Mucosa of gallbladder (tissue), 1 donor: ENCODE data around the gene PREX1. TPM values are rescaled to one million over a fixed set of nuclear protein-coding genes. Genes with fewer than 3 reads are reported as not detected.

ENCODE experiments used
- DNase-seq: peaks from one replicate; pipeline ENCODE4 v3.0.0-alpha.2; 2020; ENCODE audit warnings: low spot score
- total RNA-seq: library from RNA; stranded (reverse); gene quantifications from one replicate; pipeline ENCODE4 v1.2.1, GENCODE V29; 2021
- donor health status: DM: no; HTN: no; CAD: no.

PREX1 gene
- total RNA-seq, 1 donor from 2014 or later, result 29.8 TPM

- no peak for DNase-seq
Observed at GRCh38 chr20:48719598-48720255, 108.1 kb downstream of the PREX1 start.

GRCh38 chr20:48718786-48719578 lies 108.8 kb downstream of the PREX1 start:
- no peak for DNase-seq

DNA sequence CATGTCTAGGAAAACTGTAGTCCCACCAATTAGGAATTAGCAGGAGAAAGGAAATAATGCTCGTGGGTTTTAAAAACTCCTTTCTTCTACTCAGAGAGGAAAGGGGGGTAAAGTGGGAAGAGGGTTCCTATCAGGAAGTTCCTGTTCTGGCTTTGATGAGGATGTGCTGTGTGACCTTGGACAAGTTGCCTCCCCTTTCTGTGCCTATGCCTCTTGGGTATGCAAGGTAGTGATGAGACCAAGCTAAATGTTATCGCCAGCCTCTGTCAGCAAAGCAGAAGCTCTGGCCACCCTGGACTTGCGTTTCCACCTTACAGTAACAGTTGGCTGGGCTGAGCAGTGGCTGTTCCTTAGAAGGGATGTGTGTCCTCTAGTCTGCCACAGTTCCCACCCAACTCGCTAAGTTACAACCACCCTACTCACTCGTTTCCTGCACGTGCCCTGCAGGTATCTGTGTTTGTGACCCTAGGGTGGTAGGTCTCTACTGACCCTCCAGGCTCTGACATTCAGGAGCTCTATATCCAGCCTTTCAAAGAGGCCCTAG lies 110.0 kb downstream of the PREX1 start:
- no peak for DNase-seq

GRCh38 chr20:48717095-48717672 lies 110.6 kb downstream of the PREX1 start:
- DNase-seq, result no peak

GRCh38 chr20:48716541-48716940 lies 111.3 kb downstream of the PREX1 start:
- DNase-seq, result no peak

DNA sequence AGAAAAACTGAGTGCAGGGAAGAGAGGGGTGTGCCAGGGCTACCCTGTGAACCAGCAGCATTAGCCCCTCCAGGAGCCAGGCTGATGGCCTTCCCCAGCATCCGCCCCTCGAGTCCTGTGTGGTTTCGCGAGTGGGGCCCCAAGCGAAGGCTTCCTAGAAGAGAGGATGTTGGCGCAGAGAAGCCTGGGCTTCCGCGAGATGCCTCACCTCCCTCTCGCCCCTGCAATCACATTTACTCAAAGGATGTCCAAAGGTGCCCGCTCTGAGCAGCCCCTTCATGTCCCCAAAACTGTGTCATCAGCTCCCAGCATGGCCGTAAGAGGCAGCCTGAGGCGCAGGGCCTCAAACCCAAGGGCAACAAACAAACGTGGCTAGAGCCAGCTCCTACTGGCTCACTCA lies 111.7 kb downstream of the PREX1 start:
- no peak for DNase-seq

DNA sequence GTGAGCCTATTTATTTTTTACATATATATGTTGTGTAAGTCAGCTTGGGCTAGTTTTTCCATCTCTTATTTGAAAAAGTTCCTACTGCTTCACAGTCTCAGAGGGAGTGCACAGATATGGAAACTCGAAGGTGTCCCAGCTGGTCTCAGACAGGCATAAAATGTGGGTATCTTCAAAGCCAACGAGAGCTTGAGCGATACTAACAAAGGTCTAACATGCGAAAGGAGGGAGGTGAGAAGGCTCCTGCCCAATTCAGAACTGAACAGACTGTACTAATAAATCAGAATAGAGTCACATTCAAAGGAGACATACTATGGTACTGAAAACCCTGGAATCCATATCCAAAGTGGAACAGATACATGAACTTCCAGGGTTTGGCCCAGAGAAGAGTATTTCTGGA lies 113.0 kb downstream of the PREX1 start:
- no peak for DNase-seq

DNA sequence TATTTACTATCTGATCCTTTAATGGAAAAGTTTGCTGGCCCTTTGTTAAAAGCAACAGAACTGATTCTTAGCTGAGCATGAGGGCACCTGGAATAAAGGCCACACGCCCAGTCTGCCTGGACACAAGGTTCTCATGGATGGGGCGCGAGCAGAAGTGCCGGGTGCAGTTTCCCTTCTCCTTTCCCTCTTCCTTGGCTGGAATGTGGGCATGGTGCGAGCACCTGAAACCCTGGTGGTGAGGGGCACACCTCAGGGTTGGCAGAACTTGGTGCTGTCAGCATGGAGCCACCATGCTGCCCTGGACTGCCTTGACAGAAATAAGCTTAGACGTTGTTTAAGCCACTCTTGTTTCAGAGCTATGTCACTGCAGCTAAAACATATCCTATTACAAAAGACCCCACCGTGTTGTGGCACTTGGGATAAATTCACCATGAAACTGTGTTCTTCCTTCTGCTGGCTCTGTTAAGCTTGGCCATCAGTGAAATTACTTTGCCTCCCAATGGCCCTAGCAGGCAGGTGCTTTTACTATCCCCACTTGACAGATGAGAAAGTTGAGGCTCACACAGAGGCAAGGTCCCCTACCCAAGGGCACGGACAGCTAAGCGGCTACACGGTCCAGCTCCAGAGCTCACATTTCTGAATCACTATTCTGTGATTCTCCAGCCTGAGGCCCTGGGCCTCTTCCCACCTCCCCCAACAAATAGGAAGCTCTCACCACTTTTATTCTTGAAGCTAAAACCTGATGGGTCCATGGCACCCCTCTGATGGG lies 115.9 kb downstream of the PREX1 start:
- no peak for DNase-seq

DNA sequence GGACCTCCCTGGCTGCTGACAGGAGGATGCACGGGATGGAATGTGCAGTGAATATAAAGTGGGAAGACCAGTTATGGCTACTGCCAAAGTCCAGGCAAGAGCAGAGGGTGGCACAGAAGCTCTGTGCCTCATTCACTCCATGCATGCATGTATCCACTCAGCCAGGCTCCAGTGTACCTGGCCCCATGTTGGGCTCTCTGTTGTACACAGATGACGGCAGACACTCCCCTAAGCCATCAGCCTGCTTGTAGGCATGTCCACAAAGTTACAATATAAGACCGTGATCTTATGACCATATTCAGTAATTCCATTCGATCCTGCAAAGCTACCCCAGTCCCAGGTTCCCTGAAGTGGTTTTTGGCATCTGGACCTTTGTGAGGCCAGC lies 116.8 kb downstream of the PREX1 start:
- DNase-seq, result no peak

- DNase-seq, result no peak
Observed at GRCh38 chr20:48710341-48711043, 117.3 kb downstream of the PREX1 start.

- DNase-seq, result no peak
Observed at GRCh38 chr20:48709744-48710143, 118.1 kb downstream of the PREX1 start.

DNA sequence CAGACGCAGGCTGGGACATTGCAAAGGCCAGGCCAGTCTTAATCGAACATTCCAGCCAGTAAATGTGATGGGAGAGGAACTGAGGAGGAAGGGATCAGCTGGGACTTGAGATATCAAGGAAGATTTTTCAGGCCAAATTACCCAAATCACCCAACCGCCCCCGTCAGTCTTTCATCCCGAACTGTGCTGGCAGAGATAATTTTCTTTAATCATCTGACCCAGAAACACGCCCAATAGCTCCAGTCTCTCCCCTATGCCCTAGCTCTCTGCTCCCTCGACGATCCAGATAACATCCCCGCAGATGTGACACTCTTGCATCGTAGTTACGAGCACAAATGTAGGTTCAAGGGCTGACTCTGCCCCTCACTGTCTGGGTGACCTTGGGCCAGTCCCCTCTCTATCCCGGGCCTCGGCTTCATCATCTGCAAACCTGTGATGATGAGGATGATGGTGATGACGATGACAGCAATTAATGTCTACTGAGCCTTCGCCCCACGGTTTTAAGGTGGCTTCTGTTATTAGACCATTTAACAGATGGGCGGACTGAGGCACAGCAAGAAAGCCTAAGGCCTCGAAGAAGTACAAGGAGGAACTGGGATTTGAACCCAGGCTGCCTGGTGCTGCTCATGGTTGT lies 118.6 kb downstream of the PREX1 start:
- DNase-seq, result no peak

DNA sequence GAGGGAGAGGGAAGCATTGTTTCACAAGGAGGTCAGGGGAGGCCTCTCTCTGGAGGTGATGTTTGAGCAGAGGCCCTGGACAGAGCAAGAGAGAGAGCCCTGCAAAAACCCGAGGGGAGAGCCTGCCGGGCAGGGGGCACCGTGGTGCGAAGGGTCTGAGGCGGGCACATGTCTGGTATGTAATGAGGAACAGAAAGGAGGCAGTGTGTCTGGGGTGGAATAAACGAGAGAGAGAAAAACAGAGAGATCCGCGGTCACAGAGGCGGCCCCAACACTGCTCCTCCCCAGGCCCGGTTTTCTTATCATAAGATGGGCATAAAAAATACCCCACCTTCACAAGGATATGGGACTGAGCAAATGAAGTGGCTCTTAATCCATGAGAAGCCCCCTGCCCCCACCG lies 119.2 kb downstream of the PREX1 start:
- DNase-seq, result no peak

DNA sequence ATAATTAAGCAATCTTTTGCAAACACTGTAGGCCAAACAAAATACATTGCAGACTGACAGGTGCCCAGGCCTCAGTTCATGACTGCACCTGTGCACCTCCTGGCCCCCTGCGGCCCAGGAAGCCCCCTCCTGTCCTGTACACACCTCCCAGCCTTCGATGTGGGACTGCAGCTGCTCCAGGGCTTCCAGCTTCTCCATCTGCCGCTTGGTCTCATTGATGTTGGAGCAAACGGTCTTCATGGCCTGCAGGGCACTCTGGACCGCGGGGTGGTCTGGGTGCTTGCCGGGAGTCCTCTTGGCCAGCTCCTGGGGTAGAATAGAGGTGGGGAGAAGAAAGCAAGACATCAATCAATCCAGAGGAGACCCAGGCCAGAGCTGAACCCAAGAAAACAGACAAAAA lies 119.7 kb downstream of the PREX1 start:
- no peak for DNase-seq

GRCh38 chr20:48706710-48707365 lies 121.0 kb downstream of the PREX1 start:
- no peak for DNase-seq

DNA sequence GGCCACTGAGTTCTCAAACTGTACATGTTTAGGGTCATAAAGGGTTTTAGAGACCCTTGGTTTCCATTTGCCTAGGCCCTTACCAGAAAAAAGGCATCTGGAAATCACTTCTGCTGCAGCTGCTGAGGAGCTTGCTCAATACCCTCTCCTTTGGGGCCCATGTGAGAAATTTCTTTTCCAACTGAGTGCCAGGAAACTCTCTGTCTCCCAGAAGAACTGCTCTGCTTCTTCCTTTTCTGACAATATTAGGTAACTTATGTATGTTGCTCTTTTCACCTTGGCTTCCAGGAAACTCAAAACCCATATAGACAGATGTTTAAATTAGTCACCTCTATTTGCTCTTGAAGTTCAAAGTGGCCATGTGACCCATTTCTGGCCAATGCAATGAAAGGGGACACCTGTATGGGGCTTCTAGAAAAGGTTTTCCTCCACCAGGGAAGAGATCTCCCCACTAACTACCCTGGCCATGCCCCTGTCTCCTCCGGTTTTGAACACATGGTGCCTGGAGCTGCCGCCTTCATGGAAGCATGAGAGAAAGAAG lies 121.6 kb downstream of the PREX1 start:
- no peak for DNase-seq

GRCh38 chr20:48705240-48706115 lies 122.3 kb downstream of the PREX1 start:
- DNase-seq, result no peak

DNA sequence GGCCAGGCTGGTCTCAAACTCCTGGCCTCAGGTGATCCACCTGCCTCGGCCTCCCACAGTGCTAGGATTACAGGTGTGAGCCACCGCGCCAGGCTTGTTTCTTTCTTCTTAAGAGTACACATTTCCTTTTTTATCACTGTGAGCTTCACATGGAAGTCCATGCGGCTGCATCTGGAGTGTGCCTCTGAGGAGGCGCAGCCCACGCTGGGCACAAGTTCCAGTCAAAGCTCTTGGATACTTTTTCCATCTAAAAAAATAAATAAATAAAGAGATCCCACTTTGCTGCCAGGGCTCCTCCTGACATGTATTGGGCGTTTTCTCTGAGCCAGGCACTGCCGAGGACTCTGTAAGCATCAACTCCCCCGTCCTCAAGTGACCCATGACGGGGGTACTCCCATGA lies 123.0 kb downstream of the PREX1 start:
- DNase-seq, result no peak
